HEK293T (cell line): ENCODE measurements around the gene ZNF202.

Experiments used
- CTCF ChIA-PET: fragments of 350-600 bp; formaldehyde crosslinking; extraction: SDS; loops from one replicate; lab custom pipeline; 2021; ENCODE audit warnings: antibody characterized with exemption, inconsistent platforms; lab: Yijun Ruan, JAX
- POLR2A ChIA-PET: fragments of 350-600 bp; formaldehyde crosslinking; extraction: SDS; loops from one replicate; lab custom pipeline; 2020; ENCODE audit warnings: antibody characterized with exemption, inconsistent platforms; lab: Yijun Ruan, JAX
- DNase-seq: peaks from one replicate; pipeline ENCODE4 v3.0.0; 2012; ENCODE audit warnings: mixed read lengths; ENCODE audit errors: extremely low spot score
- ARNT ChIP-seq: fragments of 450-650 bp; IDR thresholded peaks from 2 replicates; pipeline ENCODE4 v1.6.1; 2017; ENCODE audit warnings: mild to moderate bottlenecking
- BHLHE40 ChIP-seq: fragments of 450-650 bp; IDR thresholded peaks from 2 replicates; pipeline ENCODE4 v1.6.1; 2016; ENCODE audit warnings: mild to moderate bottlenecking, moderate library complexity, borderline replicate concordance
- CTBP1 ChIP-seq: fragments of 450-650 bp; IDR thresholded peaks from 2 replicates; pipeline ENCODE4 v1.6.1; 2016; ENCODE audit warnings: borderline replicate concordance
- ELF4 ChIP-seq: fragments of 450-650 bp; IDR thresholded peaks from 2 replicates; pipeline ENCODE4 v1.6.1; 2017; ENCODE audit warnings: antibody characterized with exemption
- FOXA1 ChIP-seq: fragments of 450-650 bp; IDR thresholded peaks from 2 replicates; pipeline ENCODE4 v1.6.1; 2016; ENCODE audit warnings: mild to moderate bottlenecking
- FOXK2 ChIP-seq: fragments of 450-650 bp; IDR thresholded peaks from 2 replicates; pipeline ENCODE4 v1.6.1; 2016; ENCODE audit warnings: mild to moderate bottlenecking
- FOXM1 ChIP-seq: fragments of 450-650 bp; IDR thresholded peaks from 2 replicates; pipeline ENCODE4 v1.6.1; 2017; ENCODE audit warnings: mild to moderate bottlenecking, borderline replicate concordance
- HDGF ChIP-seq: fragments of 450-650 bp; IDR thresholded peaks from 2 replicates; pipeline ENCODE4 v1.6.1; 2017; ENCODE audit warnings: antibody characterized with exemption, borderline replicate concordance
- L3MBTL2 ChIP-seq: fragments of 450-650 bp; conservative IDR thresholded peaks from 2 replicates; pipeline ENCODE4 v1.6.1; 2016; ENCODE audit warnings: mild to moderate bottlenecking
- LEF1 ChIP-seq: fragments of 450-650 bp; IDR thresholded peaks from 2 replicates; pipeline ENCODE4 v1.6.1; 2017; ENCODE audit warnings: mild to moderate bottlenecking, borderline replicate concordance
- NFRKB ChIP-seq: fragments of 450-650 bp; IDR thresholded peaks from 2 replicates; pipeline ENCODE4 v1.6.1; 2016; ENCODE audit warnings: mild to moderate bottlenecking, moderate library complexity
- PKNOX1 ChIP-seq: fragments of 450-650 bp; IDR thresholded peaks from 2 replicates; pipeline ENCODE4 v1.6.1; 2016
- SP1 ChIP-seq: fragments of 450-650 bp; IDR thresholded peaks from 2 replicates; pipeline ENCODE4 v1.6.1; 2017
- SUZ12 ChIP-seq: fragments of 450-650 bp; IDR thresholded peaks from 2 replicates; pipeline ENCODE4 v1.6.1; 2016; ENCODE audit warnings: mild to moderate bottlenecking
- TARDBP ChIP-seq: fragments of 450-650 bp; IDR thresholded peaks from 2 replicates; pipeline ENCODE4 v1.6.1; 2016
- ZNF384 ChIP-seq: fragments of 450-650 bp; IDR thresholded peaks from 2 replicates; pipeline ENCODE4 v1.6.1; 2016

The ZNF202 gene

GRCh38 chr11:123736769-123737168 lies 4.7 kb downstream of the ZNF202 start:
- DNase-seq, result no peak
- TF ChIP-seq PKNOX1 (no peak), NFRKB (no peak), HDGF (no peak), BHLHE40 (no peak), ZNF384 (no peak), FOXA1 (no peak), FOXK2 (no peak), SUZ12 (no peak), L3MBTL2 (no peak), ARNT (no peak), ELF4 (no peak), FOXM1 (no peak), TARDBP (no peak), LEF1 (no peak)
- POLR2A ChIA-PET, result no interaction called here
- CTCF ChIA-PET, result no interaction called here

GRCh38 chr11:123729602-123730001 lies 11.9 kb downstream of the ZNF202 start:
- TF ChIP-seq CTBP1 (no peak), PKNOX1 (no peak), LEF1 (no peak), SP1 (no peak), ARNT (no peak), FOXM1 (no peak), FOXK2 (no peak), HDGF (no peak), FOXA1 (no peak), ZNF384 (no peak), L3MBTL2 (no peak), SUZ12 (no peak), NFRKB (no peak), TARDBP (no peak), BHLHE40 (no peak), ELF4 (no peak)
- DNase-seq, result no peak
- ChIA-PET POLR2A (no interaction called here), CTCF (no interaction called here)

GRCh38 chr11:123725995-123726655 lies 15.3 kb downstream of the ZNF202 start:
- ChIA-PET CTCF (no interaction called here), POLR2A (no interaction called here)
- TF ChIP-seq LEF1 (no peak), SP1 (no peak), ZNF384 (no peak), SUZ12 (no peak), NFRKB (no peak), ARNT (no peak), TARDBP (no peak), CTBP1 (no peak), FOXM1 (no peak), FOXA1 (no peak), FOXK2 (no peak), L3MBTL2 (no peak), HDGF (no peak), BHLHE40 (no peak), ELF4 (no peak), PKNOX1 (no peak)
- DNase-seq, result no peak

GRCh38 chr11:123719452-123719851 lies 22.0 kb downstream of the ZNF202 start:
- no peak for DNase-seq
- CTCF ChIA-PET, result interaction anchor here (0.6 to 1.0 kb wide), 3 partner anchors 10 to 138 kb away, joined by 3 to 4 read pairs (median 4); no protein-coding TSS in a partner anchor
- TF ChIP-seq L3MBTL2 (no peak), PKNOX1 (no peak), SP1 (no peak), SUZ12 (no peak), ELF4 (no peak), ZNF384 (no peak), HDGF (no peak), ARNT (no peak), LEF1 (no peak), FOXK2 (no peak), FOXA1 (no peak), NFRKB (no peak), TARDBP (no peak), BHLHE40 (no peak), CTBP1 (no peak), FOXM1 (no peak)
- POLR2A ChIA-PET, result interaction anchor here (0.6 kb wide), 1 partner anchor 76 kb away, joined by 3 read pairs; no protein-coding TSS in a partner anchor

GRCh38 chr11:123718469-123718868 lies 23.0 kb downstream of the ZNF202 start:
- POLR2A ChIA-PET, result no interaction called here
- CTCF ChIA-PET, result no interaction called here
- DNase-seq, result no peak
- TF ChIP-seq NFRKB (no peak), LEF1 (no peak), TARDBP (no peak)
